Colonic mucosa (tissue), 4 donors: ENCODE measurements around the gene CACNB4. TPM values are rescaled to one million over a fixed set of nuclear protein-coding genes. Genes with fewer than 3 reads are reported as not detected.

Experiments used
- DNase-seq: peaks from one replicate; pipeline ENCODE4 v3.0.0-alpha.2; 2020
- H3K27ac ChIP-seq: fragments of 200-600 bp; one replicate; pipeline ENCODE4 v1.8.0; 2021
- H3K27me3 ChIP-seq: fragments of 200-600 bp; one replicate; pipeline ENCODE4 v1.8.0; 2021
- H3K36me3 ChIP-seq: fragments of 200-600 bp; one replicate; pipeline ENCODE4 v1.8.0; 2021
- H3K4me1 ChIP-seq: fragments of 200-600 bp; one replicate; pipeline ENCODE4 v1.8.0; 2021; ENCODE audit warnings: mild to moderate bottlenecking
- H3K4me3 ChIP-seq: fragments of 200-600 bp; one replicate; pipeline ENCODE4 v1.8.0; 2021
- H3K9ac ChIP-seq, 2 donors: one replicate each; pipeline ENCODE4 v1.7.0; 2013; ENCODE audit warnings: control low read depth in 2 of 2, low read depth in 2 of 2, low read length in 2 of 2
- H3K9me3 ChIP-seq: fragments of 200-600 bp; one replicate; pipeline ENCODE4 v1.8.0; 2021
- intact Hi-C: fragments of 100-400 bp; cut with DNase I; formaldehyde crosslinking; loops from one replicate; pipeline ENCODE4 v1.14.1; 2022
- total RNA-seq, 2 donors: library from RNA; stranded (reverse); fragmentation: NEBNext Ultra II Directional in 1 of 2; extraction: Animal tissue kit (Norgen Biotek cat#: 25700) in 1 of 2; gene quantifications; one replicate each; pipeline ENCODE4 v1.2.1, GENCODE V29; 2021
- TF ChIP-seq, protein P1 (sequence below): fragments of 200-600 bp; IDR thresholded peaks from one replicate; pipeline ENCODE4 v1.8.0; 2022; ENCODE audit warnings: antibody characterized with exemption, mild to moderate bottlenecking
- donor health status: healthy.
- donor health status: DM: no; HTN: no; CAD: no.
- donor health status: DM: no; HTN: no; CAD: no.

CACNB4 gene
- total RNA-seq, 2 donors from 2014 or later = 0.44 to 1.0 TPM

DNA sequence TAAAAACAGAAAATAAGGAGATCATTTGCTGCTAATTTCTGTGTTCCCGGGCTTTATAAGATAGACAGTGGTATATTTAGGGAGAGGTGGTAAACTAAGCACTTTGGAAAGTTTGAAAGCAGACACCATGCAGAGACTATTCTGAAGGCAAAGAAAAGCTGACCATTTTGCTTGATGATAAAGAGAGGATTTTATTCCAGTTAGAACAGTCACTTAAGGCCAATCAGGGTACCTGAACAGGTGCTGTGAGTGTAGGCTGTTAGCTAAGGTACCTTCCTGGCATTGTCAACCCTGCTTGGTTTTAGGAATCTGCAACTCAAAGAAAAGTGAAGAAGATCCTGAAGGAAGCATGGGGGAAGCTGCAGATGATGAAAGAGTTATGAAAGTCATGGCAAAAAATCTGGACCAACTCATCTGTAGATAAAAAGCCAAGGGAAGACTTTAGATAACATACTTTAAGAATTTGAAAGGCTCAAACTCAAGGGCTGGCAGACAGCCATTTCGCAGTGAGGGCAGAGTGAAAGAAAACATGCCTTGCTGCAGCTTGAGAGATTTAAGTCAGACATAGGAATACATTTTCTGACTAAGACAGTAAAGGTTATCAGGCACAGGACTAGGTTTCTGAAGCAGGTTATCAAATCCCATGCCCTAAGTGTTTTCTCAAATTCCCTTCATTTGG is 190.5 kb downstream of the CACNB4 start:
- Histone ChIP-seq H3K27ac (no peak overlapping the region), H3K4me3 (no peak overlapping the region), H3K9ac (no peak overlapping the region), H3K9me3 (no peaks in the 10 kb centered on the region), H3K4me1 (no peaks in the 10 kb centered on the region), H3K27me3 (no peaks in the 10 kb centered on the region), H3K36me3 (no peaks in the 10 kb centered on the region)
- no peak for DNase-seq
- intact Hi-C loops = no loop called here
- TF ChIP-seq, protein P1, sequence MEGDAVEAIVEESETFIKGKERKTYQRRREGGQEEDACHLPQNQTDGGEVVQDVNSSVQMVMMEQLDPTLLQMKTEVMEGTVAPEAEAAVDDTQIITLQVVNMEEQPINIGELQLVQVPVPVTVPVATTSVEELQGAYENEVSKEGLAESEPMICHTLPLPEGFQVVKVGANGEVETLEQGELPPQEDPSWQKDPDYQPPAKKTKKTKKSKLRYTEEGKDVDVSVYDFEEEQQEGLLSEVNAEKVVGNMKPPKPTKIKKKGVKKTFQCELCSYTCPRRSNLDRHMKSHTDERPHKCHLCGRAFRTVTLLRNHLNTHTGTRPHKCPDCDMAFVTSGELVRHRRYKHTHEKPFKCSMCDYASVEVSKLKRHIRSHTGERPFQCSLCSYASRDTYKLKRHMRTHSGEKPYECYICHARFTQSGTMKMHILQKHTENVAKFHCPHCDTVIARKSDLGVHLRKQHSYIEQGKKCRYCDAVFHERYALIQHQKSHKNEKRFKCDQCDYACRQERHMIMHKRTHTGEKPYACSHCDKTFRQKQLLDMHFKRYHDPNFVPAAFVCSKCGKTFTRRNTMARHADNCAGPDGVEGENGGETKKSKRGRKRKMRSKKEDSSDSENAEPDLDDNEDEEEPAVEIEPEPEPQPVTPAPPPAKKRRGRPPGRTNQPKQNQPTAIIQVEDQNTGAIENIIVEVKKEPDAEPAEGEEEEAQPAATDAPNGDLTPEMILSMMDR = no peak

DNA sequence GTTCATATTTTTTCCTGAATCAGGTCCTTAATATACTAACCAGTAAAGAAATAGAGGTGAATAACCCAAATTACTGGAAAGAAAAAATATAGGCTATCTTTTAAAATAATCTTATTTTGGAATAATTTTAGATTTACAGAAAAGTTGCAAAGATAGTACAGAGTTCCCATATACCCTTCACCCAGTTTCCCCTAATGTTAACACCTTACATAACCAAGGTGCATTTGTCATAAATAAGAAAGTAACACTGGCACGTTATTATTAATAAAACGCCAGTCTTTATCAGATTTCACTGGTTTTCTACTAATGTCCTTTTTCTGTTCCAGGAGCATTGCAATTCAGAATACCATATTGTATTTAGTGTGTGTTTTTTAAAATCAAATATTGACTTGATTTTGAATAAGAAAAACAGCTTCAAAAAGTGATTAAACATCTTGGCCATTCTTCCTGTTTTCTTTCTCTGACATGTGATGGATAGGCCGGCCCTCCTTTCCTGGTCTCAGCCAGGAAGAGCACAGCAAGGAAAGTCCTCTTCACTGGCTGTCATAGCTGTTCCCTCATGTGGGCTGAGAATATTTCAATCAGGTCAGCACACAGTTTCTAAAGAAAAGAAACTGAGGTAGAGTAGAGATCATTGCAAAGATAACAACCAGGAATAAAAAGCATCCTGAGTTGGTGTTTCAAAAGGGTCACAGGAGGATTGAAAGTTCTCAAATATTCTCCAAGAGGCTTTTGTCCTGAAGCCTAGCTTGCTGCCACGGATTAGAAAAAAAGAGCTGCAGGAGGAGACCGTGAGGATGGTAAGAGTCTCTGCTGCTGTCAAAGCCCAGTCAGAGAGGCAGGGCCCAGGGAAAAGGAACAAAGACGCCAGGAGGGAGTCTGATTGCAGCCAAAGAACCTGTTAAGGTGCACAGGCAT is 191.3 kb downstream of the CACNB4 start:
- DNase-seq = no peak
- H3K27ac ChIP-seq = no peak overlapping the region
- no peaks in the 10 kb centered on the region for H3K36me3 ChIP-seq
- no peak overlapping the region for H3K9ac ChIP-seq
- no peak overlapping the region for H3K4me3 ChIP-seq
- H3K4me1 ChIP-seq = no peaks in the 10 kb centered on the region
- intact Hi-C loops = no loop called here
- no peaks in the 10 kb centered on the region for H3K9me3 ChIP-seq
- TF ChIP-seq, protein P1 = no peak
- H3K27me3 ChIP-seq = no peaks in the 10 kb centered on the region

DNA sequence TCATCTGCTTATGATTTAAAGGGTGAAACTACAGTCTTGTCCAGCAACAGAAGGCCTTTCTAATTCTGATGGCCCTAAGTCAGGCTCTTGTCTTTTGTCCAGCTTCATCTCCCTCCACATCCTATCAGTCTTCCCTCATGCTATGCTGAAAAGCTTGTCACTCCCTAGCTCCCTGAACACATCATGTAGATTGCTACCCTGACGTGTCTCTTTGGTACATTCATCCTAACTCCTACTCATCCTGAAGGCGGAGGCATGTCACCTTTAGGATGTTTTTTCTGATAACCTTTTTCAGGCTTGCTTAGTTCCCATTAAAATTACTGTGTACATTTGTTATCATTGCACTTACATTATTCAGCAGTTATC is 192.2 kb downstream of the CACNB4 start:
- H3K4me3 ChIP-seq = no peak overlapping the region
- no peak for DNase-seq
- no peak overlapping the region for H3K9ac ChIP-seq
- TF ChIP-seq, protein P1 = no peak
- intact Hi-C loops = no loop called here
- H3K27ac ChIP-seq = no peak overlapping the region
- no peaks in the 10 kb centered on the region for H3K4me1 ChIP-seq
- no peaks in the 10 kb centered on the region for H3K36me3 ChIP-seq
- no peaks in the 10 kb centered on the region for H3K9me3 ChIP-seq
- H3K27me3 ChIP-seq = no peaks in the 10 kb centered on the region

DNA sequence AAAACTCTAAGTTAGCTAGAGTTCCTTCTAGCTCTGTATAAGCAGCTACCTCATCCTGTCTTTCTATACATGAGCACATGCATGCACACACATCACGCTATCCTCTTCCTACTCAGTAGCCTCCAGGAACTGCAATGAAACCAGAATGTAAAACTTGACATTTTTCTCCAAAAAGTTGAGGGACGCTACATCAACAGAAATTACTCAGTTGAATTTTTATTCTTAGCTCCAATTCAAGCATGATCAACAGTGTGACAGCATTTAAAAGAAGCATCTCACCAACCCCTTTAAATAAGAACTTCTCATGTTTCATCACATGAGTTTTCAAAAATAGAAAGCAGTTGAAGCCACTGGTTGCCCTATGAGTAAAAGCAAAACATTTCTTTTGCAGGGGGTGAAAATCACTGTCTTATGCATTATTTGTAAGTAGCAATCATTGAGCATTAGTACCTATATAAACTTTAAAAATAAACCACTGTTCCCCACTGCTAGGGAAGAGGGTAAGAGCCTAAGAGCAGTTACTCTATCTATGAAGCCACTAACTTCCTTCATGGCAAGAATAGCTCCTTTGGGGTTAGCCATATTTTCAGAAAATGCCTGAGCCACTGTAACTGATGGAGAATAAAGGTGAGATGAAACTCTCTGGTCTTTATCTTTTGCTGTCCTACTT is 192.7 kb downstream of the CACNB4 start:
- no peaks in the 10 kb centered on the region for H3K27me3 ChIP-seq
- intact Hi-C loops = no loop called here
- DNase-seq = no peak
- H3K4me3 ChIP-seq = no peak overlapping the region
- no peak overlapping the region for H3K9ac ChIP-seq
- no peak overlapping the region for H3K27ac ChIP-seq
- no peaks in the 10 kb centered on the region for H3K36me3 ChIP-seq
- H3K9me3 ChIP-seq = no peaks in the 10 kb centered on the region
- no peaks in the 10 kb centered on the region for H3K4me1 ChIP-seq
- TF ChIP-seq, protein P1 = no peak

DNA sequence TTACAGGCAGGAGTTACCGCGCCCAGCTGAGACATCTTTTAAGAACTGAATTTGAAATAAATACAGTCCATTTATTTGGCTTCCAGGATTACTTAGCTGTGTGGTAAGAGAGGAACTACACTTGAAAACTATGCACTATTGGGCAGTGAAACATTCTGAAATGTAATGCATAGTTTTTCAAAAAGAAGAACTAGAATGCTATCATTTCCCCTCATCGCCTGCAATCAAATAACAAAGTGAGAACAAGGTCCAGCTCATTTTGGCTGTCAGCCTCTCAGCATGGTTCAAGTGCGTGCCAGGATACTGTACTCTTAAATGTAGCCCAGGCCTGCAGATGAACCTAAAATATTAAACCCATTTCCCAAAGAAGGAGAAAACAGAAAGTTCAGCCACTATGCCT is 194.0 kb downstream of the CACNB4 start:
- no peak for DNase-seq
- intact Hi-C loops = no loop called here
- TF ChIP-seq, protein P1 = no peak
- Histone ChIP-seq H3K4me3 (no peak overlapping the region), H3K27ac (no peak overlapping the region), H3K9me3 (no peaks in the 10 kb centered on the region), H3K27me3 (no peaks in the 10 kb centered on the region), H3K9ac (no peak overlapping the region), H3K4me1 (no peaks in the 10 kb centered on the region), H3K36me3 (no peaks in the 10 kb centered on the region)
